Activated T-cell treated with anti-CD3 and anti-CD28 coated beads, Interleukin-2, amount 50 U/mL, for 24 hours (primary cell): ENCODE data around the gene OR1I1.
"Not testable (repeated sequence)": the region's sequence is repeated elsewhere in the genome, so short reads cannot be mapped to it uniquely, and the experiment has no call there.

Experiments
- DNase-seq: peaks from one replicate; pipeline ENCODE4 v3.0.0-alpha.2; 2020
- H3K27ac Mint-ChIP-seq: 2 replicates; pipeline ENCODE4 v1.8.0; 2020; ENCODE audit warnings: mild to moderate bottlenecking, mixed read lengths
- H3K27me3 Mint-ChIP-seq: 2 replicates; pipeline ENCODE4 v1.8.0; 2020; ENCODE audit warnings: mixed read lengths
- H3K36me3 Mint-ChIP-seq: 2 replicates; pipeline ENCODE4 v1.8.0; 2020; ENCODE audit warnings: low read depth, mixed read lengths
- H3K4me1 Mint-ChIP-seq: 2 replicates; pipeline ENCODE4 v1.8.0; 2020; ENCODE audit warnings: low read depth, mixed read lengths
- H3K4me3 Mint-ChIP-seq: 2 replicates; pipeline ENCODE4 v1.8.0; 2020; ENCODE audit warnings: mild to moderate bottlenecking, moderate library complexity, mixed read lengths
- H3K9me3 Mint-ChIP-seq: 2 replicates; pipeline ENCODE4 v1.8.0; 2020; ENCODE audit warnings: mixed read lengths

OR1I1 gene

GRCh38 chr19:15075806-15076205 is 6.2 kb upstream of the OR1I1 start:
- H3K9me3 Mint-ChIP-seq = no peaks in the 10 kb centered on the region
- no peak overlapping the region for H3K27ac Mint-ChIP-seq
- H3K27me3 Mint-ChIP-seq = peaks cover 11% of the 10 kb centered on the region
- H3K4me3 Mint-ChIP-seq = no peak overlapping the region
- no peaks in the 10 kb centered on the region for H3K36me3 Mint-ChIP-seq
- no peak for DNase-seq
- H3K4me1 Mint-ChIP-seq = no peaks in the 10 kb centered on the region

GRCh38 chr19:15080002-15080401 is 2.0 kb upstream of the OR1I1 start:
- H3K9me3 Mint-ChIP-seq, H3K27ac Mint-ChIP-seq, H3K36me3 Mint-ChIP-seq, H3K4me1 Mint-ChIP-seq, DNase-seq, H3K4me3 Mint-ChIP-seq: not testable (repeated sequence)
- peaks cover 29% of the 10 kb centered on the region for H3K27me3 Mint-ChIP-seq

- Mint-ChIP-seq H3K36me3 (no peaks in the 10 kb centered on the region), H3K9me3 (no peaks in the 10 kb centered on the region), H3K27me3 (peaks cover 34% of the 10 kb centered on the region)
Observed at GRCh38 chr19:15087182-15087581, 5.2 kb downstream of the OR1I1 start.

GRCh38 chr19:15091918-15092753 is 10.1 kb downstream of the OR1I1 start:
- Mint-ChIP-seq H3K36me3 (no peaks in the 10 kb centered on the region), H3K4me3 (peak overlapping the region; percentile 34), H3K27ac (peak overlapping the region; percentile 82), H3K4me1 (peaks cover 5% of the 10 kb centered on the region), H3K27me3 (peaks cover 11% of the 10 kb centered on the region), H3K9me3 (no peaks in the 10 kb centered on the region)
- peak; percentile 54 for DNase-seq

More at GRCh38 chr19:15087182-15087581, 5.2 kb downstream of the OR1I1 start:
- Mint-ChIP-seq H3K27ac (no peak overlapping the region), H3K4me1 (peaks cover 2% of the 10 kb centered on the region), H3K4me3 (no peak overlapping the region)
- DNase-seq = no peak

- Mint-ChIP-seq H3K27ac (no peak overlapping the region), H3K27me3 (peaks cover 2% of the 10 kb centered on the region), H3K9me3 (no peaks in the 10 kb centered on the region), H3K36me3 (no peaks in the 10 kb centered on the region), H3K4me1 (peaks cover 5% of the 10 kb centered on the region), H3K4me3 (no peak overlapping the region)
- DNase-seq = no peak
Observed at GRCh38 chr19:15093001-15093400, 11.0 kb downstream of the OR1I1 start.

GRCh38 chr19:15096223-15096622 is 14.2 kb downstream of the OR1I1 start:
- H3K9me3 Mint-ChIP-seq = no peaks in the 10 kb centered on the region
- no peak overlapping the region for H3K27ac Mint-ChIP-seq
- H3K27me3 Mint-ChIP-seq = peaks cover 2% of the 10 kb centered on the region
- H3K36me3 Mint-ChIP-seq = no peaks in the 10 kb centered on the region
- no peak for DNase-seq
- peaks cover 5% of the 10 kb centered on the region for H3K4me1 Mint-ChIP-seq
- no peak overlapping the region for H3K4me3 Mint-ChIP-seq

GRCh38 chr19:15097980-15098379 is 16.0 kb downstream of the OR1I1 start:
- H3K36me3 Mint-ChIP-seq, H3K4me3 Mint-ChIP-seq, H3K4me1 Mint-ChIP-seq, H3K27me3 Mint-ChIP-seq, DNase-seq, H3K27ac Mint-ChIP-seq, H3K9me3 Mint-ChIP-seq: not testable (repeated sequence)

GRCh38 chr19:15098460-15098859 is 16.4 kb downstream of the OR1I1 start:
- Mint-ChIP-seq H3K9me3 (peaks cover 4% of the 10 kb centered on the region), H3K27me3 (peaks cover 2% of the 10 kb centered on the region), H3K4me1 (no peaks in the 10 kb centered on the region), H3K36me3 (no peaks in the 10 kb centered on the region), H3K27ac (no peak overlapping the region), H3K4me3 (no peak overlapping the region)
- no peak for DNase-seq

- H3K4me1 Mint-ChIP-seq = no peaks in the 10 kb centered on the region
- peaks cover 2% of the 10 kb centered on the region for H3K27me3 Mint-ChIP-seq
- H3K36me3 Mint-ChIP-seq = no peaks in the 10 kb centered on the region
- peaks cover 8% of the 10 kb centered on the region for H3K9me3 Mint-ChIP-seq
- no peak for DNase-seq
- no peak overlapping the region for H3K4me3 Mint-ChIP-seq
- H3K27ac Mint-ChIP-seq = no peak overlapping the region
Observed at GRCh38 chr19:15099017-15099582, 17.1 kb downstream of the OR1I1 start.

GRCh38 chr19:15101479-15102082 is 19.6 kb downstream of the OR1I1 start:
- Mint-ChIP-seq H3K4me1 (peaks cover 1% of the 10 kb centered on the region), H3K27me3 (peaks cover 11% of the 10 kb centered on the region), H3K4me3 (no peak overlapping the region), H3K27ac (no peak overlapping the region), H3K9me3 (peaks cover 19% of the 10 kb centered on the region), H3K36me3 (no peaks in the 10 kb centered on the region)
- DNase-seq = peak; percentile 64

- Mint-ChIP-seq H3K4me1 (peaks cover 16% of the 10 kb centered on the region), H3K27me3 (peaks cover 18% of the 10 kb centered on the region), H3K36me3 (no peaks in the 10 kb centered on the region), H3K4me3 (no peak overlapping the region), H3K27ac (no peak overlapping the region), H3K9me3 (peaks cover 19% of the 10 kb centered on the region)
- DNase-seq = no peak
Observed at GRCh38 chr19:15104003-15104402, 22.0 kb downstream of the OR1I1 start.

- peaks cover 18% of the 10 kb centered on the region for H3K27me3 Mint-ChIP-seq
- H3K27ac Mint-ChIP-seq = no peak overlapping the region
Observed at GRCh38 chr19:15104411-15104810, 22.4 kb downstream of the OR1I1 start.

GRCh38 chr19:15105044-15105443 is 23.0 kb downstream of the OR1I1 start:
- Mint-ChIP-seq H3K27ac (no peak overlapping the region), H3K27me3 (peaks cover 18% of the 10 kb centered on the region), H3K4me3 (no peak overlapping the region)

More at GRCh38 chr19:15104411-15104810, 22.4 kb downstream of the OR1I1 start:
- Mint-ChIP-seq H3K4me1 (peaks cover 16% of the 10 kb centered on the region), H3K36me3 (no peaks in the 10 kb centered on the region), H3K9me3 (peaks cover 19% of the 10 kb centered on the region), H3K4me3 (no peak overlapping the region)
- no peak for DNase-seq

GRCh38 chr19:15107061-15108010 is 25.3 kb downstream of the OR1I1 start, which contains the start of gene SYDE1:
Gene SYDE1, plus strand, starts transcription at chr19:15107401. Its CDS starts 33 bp downstream, at chr19:15107434.
- H3K4me3 Mint-ChIP-seq = peak within 1 kb of the TSS; percentile 61
- H3K27ac Mint-ChIP-seq = peak within 1 kb of the TSS; percentile 69
- DNase-seq = peak; percentile 59
- H3K36me3 Mint-ChIP-seq = no peaks in the 10 kb centered on the region
- H3K4me1 Mint-ChIP-seq = peaks cover 16% of the 10 kb centered on the region
- H3K9me3 Mint-ChIP-seq = peaks cover 17% of the 10 kb centered on the region
- peaks cover 18% of the 10 kb centered on the region for H3K27me3 Mint-ChIP-seq

More at GRCh38 chr19:15105044-15105443, 23.0 kb downstream of the OR1I1 start:
- DNase-seq = no peak
- no peaks in the 10 kb centered on the region for H3K36me3 Mint-ChIP-seq
- H3K4me1 Mint-ChIP-seq = peaks cover 16% of the 10 kb centered on the region
- H3K9me3 Mint-ChIP-seq = peaks cover 19% of the 10 kb centered on the region
